Keratinocyte (primary cell): ENCODE measurements around the gene DGKA. TPM values are rescaled to one million over a fixed set of nuclear protein-coding genes. Genes with fewer than 3 reads are reported as not detected.

Source experiments
- DNase-seq: peaks from one replicate; pipeline ENCODE4 v3.0.0-alpha.2; 2011; ENCODE audit warnings: low read depth, missing footprints, low spot score
- FAIRE-seq: peaks from 2 replicates; lab custom pipeline; 2011; peaks lifted over from hg19 to GRCh38; lab: Jason Lieb, UNC
- H2AFZ ChIP-seq: 2 replicates; pipeline ENCODE4 v1.6.0; 2012; ENCODE audit warnings: low read length, control low read depth, inconsistent platforms; ENCODE audit not compliant: control insufficient read depth
- H3K27ac ChIP-seq: 2 replicates; pipeline ENCODE4 v1.5.1; 2011; ENCODE audit warnings: low read length; ENCODE audit not compliant: control insufficient read depth, insufficient read depth
- H3K27me3 ChIP-seq: 3 replicates; pipeline ENCODE4 v1.6.0; 2011; ENCODE audit warnings: low read length; ENCODE audit not compliant: control insufficient read depth, insufficient read depth; ENCODE audit errors: extremely low read depth
- H3K36me3 ChIP-seq, 2 experiments: 2 replicates in 1 of 2; 3 replicates in 1 of 2; pipeline ENCODE4 v1.5.1; 2011; ENCODE audit warnings: low read length in 2 of 2, mild to moderate bottlenecking in 1 of 2; ENCODE audit not compliant: control insufficient read depth in 2 of 2, insufficient read depth in 2 of 2; ENCODE audit errors: extremely low read depth in 1 of 2
- H3K4me1 ChIP-seq: 3 replicates; pipeline ENCODE4 v1.5.1; 2011; ENCODE audit warnings: low read length; ENCODE audit not compliant: control insufficient read depth, insufficient read depth; ENCODE audit errors: extremely low read depth
- H3K4me2 ChIP-seq: 3 replicates; pipeline ENCODE4 v1.6.0; 2011; ENCODE audit warnings: low read depth, low read length; ENCODE audit not compliant: control insufficient read depth, insufficient read depth; ENCODE audit errors: extremely low read depth
- H3K4me3 ChIP-seq, 3 experiments: fragments of 200-600 bp in 1 of 3; sonication (generic) in 1 of 3; 2 replicates in 2 of 3; 3 replicates in 1 of 3; pipeline ENCODE4 v1.5.1; 2011 to 2016; ENCODE audit warnings: low read length in 3 of 3, mild to moderate bottlenecking in 3 of 3, control low read depth in 2 of 3, inconsistent platforms in 1 of 3, low read depth in 1 of 3, mixed read lengths in 1 of 3, mixed run types in 1 of 3, moderate library complexity in 1 of 3; ENCODE audit not compliant: control insufficient read depth in 2 of 3, insufficient read depth in 2 of 3; ENCODE audit errors: extremely low read depth in 1 of 3
- H3K79me2 ChIP-seq: 2 replicates; pipeline ENCODE4 v1.6.0; 2012; ENCODE audit warnings: low read length; ENCODE audit not compliant: control insufficient read depth, insufficient read depth
- H3K9ac ChIP-seq: 3 replicates; pipeline ENCODE4 v1.6.0; 2011; ENCODE audit warnings: low read length; ENCODE audit not compliant: control insufficient read depth, insufficient read depth; ENCODE audit errors: extremely low read depth
- H3K9me1 ChIP-seq: 3 replicates; pipeline ENCODE4 v1.6.0; 2011; ENCODE audit warnings: low read length; ENCODE audit not compliant: control insufficient read depth, insufficient read depth; ENCODE audit errors: extremely low read depth
- H3K9me3 ChIP-seq: 2 replicates; pipeline ENCODE4 v1.5.1; 2012; ENCODE audit warnings: low read depth, low read length; ENCODE audit not compliant: control insufficient read depth
- H4K20me1 ChIP-seq: 3 replicates; pipeline ENCODE4 v1.6.0; 2011; ENCODE audit warnings: low read length; ENCODE audit not compliant: control insufficient read depth, insufficient read depth; ENCODE audit errors: extremely low read depth
- CTCF ChIP-seq, 3 experiments: IDR thresholded peaks in 1 of 3; conservative IDR thresholded peaks in 1 of 3; optimal IDR thresholded peaks in 1 of 3; 2 replicates in 2 of 3; 3 replicates in 1 of 3; pipeline versions ENCODE3 to v1.5.1; 2011; ENCODE audit warnings: low read length in 3 of 3, mild to moderate bottlenecking in 3 of 3, moderate library complexity in 2 of 3, control low read depth in 1 of 3, inconsistent platforms in 1 of 3; ENCODE audit not compliant: insufficient read depth in 2 of 3; ENCODE audit errors: extremely low read depth in 1 of 3
- EZH2 ChIP-seq: IDR thresholded peaks from one replicate; pipeline ENCODE4 v1.6.1; 2012; ENCODE audit warnings: inconsistent platforms, mild to moderate bottlenecking, low read length, moderate library complexity
- dilution Hi-C: fragments of 300-500 bp; cut with MboI; formaldehyde crosslinking; loops from one replicate; pipeline ENCODE4 v1.7.0; 2020; ENCODE audit warnings: low sequenced_read_pairs; ENCODE audit not compliant: extremely low pct_ligation_motif_present
- polyA plus RNA-seq, 5 experiments: library from polyadenylated mRNA; depleted of rRNA in 3 of 5; stranded (reverse) in 3 of 5; stranded (forward) in 1 of 5; unstranded in 1 of 5; fragments of >200 nt; gene quantifications; 1 replicate in 1 of 5; 2 replicates in 3 of 5; 3 replicates in 1 of 5; pipeline versions ENCODE4 v1.2.1 to v1.2.3, GENCODE V29; 2011 to 2012; ENCODE audit warnings: missing spikeins in 2 of 5, low read depth in 1 of 5, low replicate concordance in 1 of 5

The DGKA gene
- polyA plus RNA-seq, 1 donor (not counting 4 experiments of a cell fraction or from before 2014, with no cell fraction given) = 174 TPM

GRCh38 chr12:55891310-55891709 is 39.7 kb upstream of the DGKA start:
- Histone ChIP-seq H3K4me1 (no peaks in the 10 kb centered on the region), H4K20me1 (no peaks in the 10 kb centered on the region), H3K9ac (no peak overlapping the region), H3K4me3 (no peak overlapping the region), H3K79me2 (no peaks in the 10 kb centered on the region), H3K27ac (no peak overlapping the region), H2AFZ (no peak overlapping the region), H3K4me2 (no peak overlapping the region), H3K9me1 (no peaks in the 10 kb centered on the region), H3K27me3 (no peaks in the 10 kb centered on the region), H3K36me3 (no peaks in the 10 kb centered on the region), H3K9me3 (no peaks in the 10 kb centered on the region)
- no peak for TF ChIP-seq CTCF (optimal IDR thresholded peaks at IDR 0.05 in 1 of 3, IDR thresholded peaks at IDR 0.05 in 1 of 3, conservative IDR thresholded peaks at IDR 0.05 in 1 of 3; ENCODE audit: extremely low read depth in 1 of 3, insufficient read depth in 2 of 3, low read length in 3 of 3)
- TF ChIP-seq EZH2 = no peak
- DNase-seq (no peak), FAIRE-seq (no peak)
- dilution Hi-C loops = no loop called here

- Histone ChIP-seq H3K27ac (no peak overlapping the region), H3K79me2 (no peaks in the 10 kb centered on the region)
- no peak for FAIRE-seq
These were observed 37.2 kb upstream of the DGKA start for GRCh38 chr12:55893723-55894122.

More at GRCh38 chr12:55893723-55894122, 37.2 kb upstream of the DGKA start:
- Histone ChIP-seq H3K9me3 (no peaks in the 10 kb centered on the region), H3K4me2 (no peak overlapping the region), H3K4me1 (no peaks in the 10 kb centered on the region), H3K9ac (no peak overlapping the region), H2AFZ (no peak overlapping the region), H3K27me3 (no peaks in the 10 kb centered on the region), H4K20me1 (no peaks in the 10 kb centered on the region), H3K4me3 (no peak overlapping the region), H3K9me1 (no peaks in the 10 kb centered on the region), H3K36me3 (no peaks in the 10 kb centered on the region)
- TF ChIP-seq CTCF (optimal IDR thresholded peaks at IDR 0.05 in 1 of 3, IDR thresholded peaks at IDR 0.05 in 1 of 3, conservative IDR thresholded peaks at IDR 0.05 in 1 of 3; ENCODE audit: extremely low read depth in 1 of 3, insufficient read depth in 2 of 3, low read length in 3 of 3) = no peak
- no peak for TF ChIP-seq EZH2
- no peak for DNase-seq
- dilution Hi-C loops = no loop called here
